GM20000 (cell line): ENCODE results near the gene SERP2.

Experiments used
- DNase-seq: peaks from one replicate; pipeline ENCODE4 v3.0.0; 2012; ENCODE audit warnings: low spot score
- TF ChIP-seq, protein P1 (sequence below): IDR thresholded peaks from 2 replicates; pipeline ENCODE4 v1.5.1; 2012; ENCODE audit warnings: mild to moderate bottlenecking, control low read depth; ENCODE audit errors: extremely low read depth, missing control alignments

The SERP2 gene

DNA sequence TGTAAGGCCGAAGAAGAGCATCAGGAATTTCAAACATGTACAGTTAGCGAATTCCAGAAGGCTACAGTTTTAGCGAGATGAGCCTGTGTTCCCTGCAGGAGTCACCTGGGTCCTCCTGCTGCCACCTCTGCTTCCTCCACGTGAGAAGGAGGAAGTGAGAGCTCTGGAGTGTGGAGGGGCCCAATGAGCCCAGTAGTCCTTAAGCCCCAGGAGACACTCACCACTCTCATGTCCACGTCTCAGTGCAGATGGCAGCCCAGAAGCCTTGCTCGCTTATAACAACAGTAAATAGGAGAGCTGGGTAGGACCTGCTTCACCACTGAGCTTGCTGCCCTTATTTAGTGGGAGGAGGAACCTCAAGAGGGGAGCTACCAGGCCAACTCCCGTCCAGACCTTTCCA is 44.3 kb downstream of the SERP2 start:
- no peak for DNase-seq
- TF ChIP-seq, protein P1, sequence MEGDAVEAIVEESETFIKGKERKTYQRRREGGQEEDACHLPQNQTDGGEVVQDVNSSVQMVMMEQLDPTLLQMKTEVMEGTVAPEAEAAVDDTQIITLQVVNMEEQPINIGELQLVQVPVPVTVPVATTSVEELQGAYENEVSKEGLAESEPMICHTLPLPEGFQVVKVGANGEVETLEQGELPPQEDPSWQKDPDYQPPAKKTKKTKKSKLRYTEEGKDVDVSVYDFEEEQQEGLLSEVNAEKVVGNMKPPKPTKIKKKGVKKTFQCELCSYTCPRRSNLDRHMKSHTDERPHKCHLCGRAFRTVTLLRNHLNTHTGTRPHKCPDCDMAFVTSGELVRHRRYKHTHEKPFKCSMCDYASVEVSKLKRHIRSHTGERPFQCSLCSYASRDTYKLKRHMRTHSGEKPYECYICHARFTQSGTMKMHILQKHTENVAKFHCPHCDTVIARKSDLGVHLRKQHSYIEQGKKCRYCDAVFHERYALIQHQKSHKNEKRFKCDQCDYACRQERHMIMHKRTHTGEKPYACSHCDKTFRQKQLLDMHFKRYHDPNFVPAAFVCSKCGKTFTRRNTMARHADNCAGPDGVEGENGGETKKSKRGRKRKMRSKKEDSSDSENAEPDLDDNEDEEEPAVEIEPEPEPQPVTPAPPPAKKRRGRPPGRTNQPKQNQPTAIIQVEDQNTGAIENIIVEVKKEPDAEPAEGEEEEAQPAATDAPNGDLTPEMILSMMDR, result no peak

DNA sequence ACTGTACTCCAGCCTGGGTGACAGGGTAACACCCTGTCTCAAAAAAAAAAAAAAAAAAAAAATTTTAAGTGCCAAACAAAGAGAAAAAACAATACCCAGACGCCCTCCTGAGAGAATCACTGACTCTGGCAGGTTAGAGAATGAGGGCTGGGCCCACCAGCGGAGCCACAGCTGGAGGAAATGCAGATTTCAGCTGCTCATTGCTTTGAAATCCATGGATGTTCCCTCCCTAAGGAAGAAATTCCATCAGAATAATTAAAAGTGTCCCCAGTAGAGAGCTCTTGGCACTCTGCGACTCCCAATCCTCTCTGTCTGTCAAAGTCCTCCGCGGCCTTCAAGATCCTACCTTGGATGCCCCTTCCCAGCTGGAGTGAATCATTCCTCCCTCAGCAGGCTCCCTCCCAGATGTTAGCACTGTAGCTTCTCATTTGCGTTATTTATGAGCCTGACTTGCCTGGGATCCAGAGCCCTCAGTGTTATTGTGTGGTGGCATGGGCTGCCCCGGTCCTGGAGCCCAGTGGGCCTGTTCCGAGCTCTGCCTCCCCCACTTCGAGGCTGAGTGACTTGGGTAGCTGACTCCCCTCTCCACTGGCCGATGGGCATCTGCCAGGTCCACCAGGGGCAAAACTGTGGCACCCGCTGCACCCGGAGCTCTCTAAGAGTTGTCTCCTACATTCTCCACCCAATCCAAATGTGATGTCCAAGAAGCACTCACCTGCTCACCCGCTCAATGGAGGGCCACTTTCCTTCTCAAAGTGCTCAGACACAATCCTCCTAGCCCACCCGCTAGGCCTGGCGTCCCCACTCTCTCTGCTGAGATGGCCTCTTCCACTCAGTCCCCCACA is 47.0 kb downstream of the SERP2 start:
- DNase-seq, result no peak
- TF ChIP-seq, protein P1, result no peak

DNA sequence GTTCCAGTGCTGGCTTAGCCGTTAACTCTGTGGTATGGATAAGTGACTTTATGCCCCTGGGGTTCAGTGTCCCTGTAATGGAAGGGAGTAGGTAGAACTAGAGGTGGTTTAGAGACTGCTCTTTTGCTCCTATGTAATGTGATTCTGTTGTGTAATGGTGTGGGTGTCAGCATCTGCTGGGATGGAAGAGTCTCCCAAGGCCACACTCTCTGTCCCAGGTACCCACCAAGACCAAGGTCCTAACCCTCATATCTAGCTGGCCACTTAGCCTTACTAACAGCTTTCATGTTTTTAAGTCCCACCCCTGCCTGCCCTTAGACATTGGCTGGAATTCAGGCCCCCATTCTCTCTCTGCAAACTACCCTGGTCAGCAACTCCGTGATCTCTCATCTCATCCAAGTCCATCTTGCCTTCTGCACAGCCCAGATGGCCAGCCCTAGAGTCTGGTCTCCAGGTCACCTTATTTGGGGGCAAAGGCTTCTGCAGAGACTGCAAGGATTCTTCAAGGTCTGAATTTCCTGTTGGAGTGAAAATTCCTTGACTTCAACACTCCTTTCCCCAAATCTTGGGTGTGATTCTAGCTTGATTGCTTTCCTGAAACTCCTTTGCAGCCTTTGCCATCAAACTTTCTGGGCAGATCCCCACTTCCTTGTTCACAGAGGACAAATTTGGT is 48.4 kb downstream of the SERP2 start:
- no peak for DNase-seq
- TF ChIP-seq, protein P1, result no peak

DNA sequence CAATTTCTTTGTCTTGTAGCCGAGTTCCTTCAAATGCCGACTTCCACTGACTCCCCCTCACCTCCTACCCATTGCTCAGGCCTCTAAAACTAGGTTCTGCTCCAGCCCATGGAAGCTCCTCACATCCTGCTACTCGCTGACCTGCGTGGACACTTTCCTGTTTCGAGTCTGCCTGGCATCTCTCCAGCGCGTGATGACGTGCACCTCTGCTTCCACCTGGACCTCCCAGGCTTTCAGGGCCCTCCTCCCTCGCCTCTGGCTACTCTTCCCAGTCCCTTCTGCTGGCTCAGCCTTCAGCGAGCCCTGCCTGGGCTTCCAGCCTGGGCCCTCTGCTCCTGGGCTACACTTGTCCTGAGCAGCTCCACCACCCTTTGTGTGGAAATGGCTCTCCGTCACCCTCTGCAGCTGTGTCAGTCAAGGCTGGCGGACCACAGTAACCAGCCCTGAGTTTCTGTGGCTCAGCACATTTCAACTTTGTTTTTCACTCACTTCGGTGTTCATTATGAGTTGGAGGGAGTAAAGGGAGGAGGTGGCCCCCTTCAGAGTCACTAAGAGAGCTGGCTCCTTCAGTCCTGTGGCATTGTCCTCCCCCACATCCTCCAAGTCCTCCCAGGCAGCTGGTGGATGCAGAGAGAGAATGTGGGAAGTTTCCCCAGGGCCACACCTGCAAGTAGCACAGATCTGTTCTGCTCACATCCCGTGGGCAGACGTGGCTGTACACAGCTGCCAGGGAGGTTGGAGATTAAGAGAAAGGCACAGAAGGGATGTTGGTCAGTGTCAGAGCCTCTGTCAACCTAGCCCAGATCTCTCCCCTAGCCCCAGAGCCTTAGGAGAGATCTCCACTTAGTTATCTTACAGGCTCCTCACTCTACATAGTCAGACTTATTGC is 49.4 kb downstream of the SERP2 start:
- no peak for DNase-seq
- TF ChIP-seq, protein P1, result no peak

DNA sequence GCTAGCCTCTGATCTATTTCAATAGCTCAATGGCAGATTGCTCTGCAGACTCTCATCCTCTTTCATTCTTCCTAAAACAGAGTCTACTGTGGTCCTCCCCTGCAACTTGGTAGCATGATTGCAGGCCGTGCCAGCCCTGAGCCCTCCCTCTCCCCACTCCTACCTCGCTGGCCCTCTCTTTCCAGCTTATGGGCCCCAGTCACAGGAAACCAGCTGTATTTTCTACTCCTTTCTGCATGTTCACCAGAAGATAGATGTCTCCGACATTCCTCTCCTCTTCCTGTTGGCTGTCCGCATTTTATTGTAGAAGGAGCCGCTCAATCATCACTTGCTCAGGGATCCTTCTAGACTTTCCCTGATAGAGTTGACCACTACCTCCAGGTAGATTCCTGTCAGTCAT is 50.2 kb downstream of the SERP2 start:
- no peak for DNase-seq
- TF ChIP-seq, protein P1, result no peak

DNA sequence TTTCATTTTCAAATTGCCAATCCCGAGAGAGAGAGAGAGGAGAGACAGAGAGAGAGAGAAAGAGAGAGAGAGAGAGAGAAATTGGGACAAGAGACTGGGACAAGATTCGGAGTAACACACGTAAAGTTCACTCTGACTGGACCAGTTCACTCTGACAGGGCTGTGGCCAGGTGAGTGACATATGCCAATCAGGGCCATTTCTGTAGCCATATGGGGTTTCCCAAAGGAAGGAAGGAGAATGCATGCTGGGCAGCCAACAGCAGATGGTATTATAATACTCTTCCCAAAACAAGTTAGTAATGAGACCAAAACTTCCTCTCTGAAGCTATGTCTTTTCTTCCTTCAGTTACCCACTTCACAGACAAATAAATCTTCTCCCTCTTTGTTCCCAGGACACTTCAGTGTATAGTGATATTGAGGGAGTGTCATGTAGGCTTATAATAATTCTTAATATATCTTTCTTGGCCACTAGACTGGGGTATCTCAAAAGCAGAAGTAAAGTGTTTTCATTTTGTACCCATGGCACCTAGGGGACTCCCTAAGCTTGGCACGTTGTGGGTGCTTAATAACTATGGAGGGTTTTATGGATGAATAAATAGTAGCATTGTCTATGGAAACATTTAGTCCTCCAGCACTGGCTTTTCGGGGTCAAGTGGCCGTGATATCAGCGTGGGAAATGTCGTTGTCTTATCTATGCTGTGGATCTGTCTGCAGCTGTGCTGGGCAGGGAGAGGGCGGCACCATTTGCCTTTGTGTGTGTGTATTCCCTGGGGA is 51.6 kb downstream of the SERP2 start:
- TF ChIP-seq, protein P1, result no peak

DNA sequence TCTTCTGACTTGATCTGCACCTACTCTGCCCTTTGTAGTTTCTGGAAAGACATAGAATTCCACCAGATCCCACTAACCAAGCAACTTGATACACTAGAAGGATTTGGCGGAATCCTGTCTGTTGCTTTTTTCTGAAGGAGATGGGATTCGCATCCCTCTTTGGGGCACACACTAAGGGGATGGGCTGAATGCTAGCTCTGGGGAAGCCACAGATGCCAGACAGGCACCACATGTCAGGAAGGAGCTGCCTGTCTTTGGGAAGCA is 52.1 kb downstream of the SERP2 start:
- no peak for DNase-seq
- TF ChIP-seq, protein P1, result no peak

More for the DNA sequence above, 51.6 kb downstream of the SERP2 start:
- no peak for DNase-seq
